Measurements from ENCODE around the gene IQGAP1. TPM values are rescaled to one million over a fixed set of nuclear protein-coding genes. Genes with fewer than 3 reads are reported as not detected.

Gene IQGAP1
- total RNA-seq (2022; extraction: Qiagen RNA extraction; ENCODE audit: low read depth), result 117 to 198 TPM (median 130 TPM) in 5 replicates

GRCh38 chr15:90387534-90388461 lies at the start of gene IQGAP1:
IQGAP1 (plus strand) TSS chr15:90388242; CDS start chr15:90388342, 100 bp downstream.

GRCh38 chr15:90352107-90352893 lies 35.7 kb upstream of the IQGAP1 start, which contains the start of gene ZNF774:
ZNF774 (plus strand) TSS chr15:90352284; CDS start chr15:90354661, 2,377 bp downstream.

GRCh38 chr15:90529371-90530249 lies 141.6 kb downstream of the IQGAP1 start, which contains the start of gene CRTC3:
CRTC3 (plus strand) TSS chr15:90529923; CDS start chr15:90530072, 149 bp downstream.

Other genes with a start within 250 kb of the IQGAP1 start
- 108 to 162 TPM (median 133 TPM) in 5 replicates for gene SEMA4B, start 186.9 kb upstream of the IQGAP1 start, total RNA-seq (2022; extraction: Qiagen RNA extraction; ENCODE audit: low read depth)
- 190 to 240 TPM (median 228 TPM) in 5 replicates for gene CIB1, start 154.3 kb upstream of the IQGAP1 start, total RNA-seq (2022; extraction: Qiagen RNA extraction; ENCODE audit: low read depth)
- gene GDPGP1, start 154.0 kb upstream of the IQGAP1 start, total RNA-seq (2022; extraction: Qiagen RNA extraction; ENCODE audit: low read depth), result 4.4 to 6.5 TPM (median 5.5 TPM) in 5 replicates
- gene TTLL13, start 138.7 kb upstream of the IQGAP1 start, total RNA-seq (2022; extraction: Qiagen RNA extraction; ENCODE audit: low read depth), result 0.27 to 0.61 TPM (median 0.39 TPM) in 4 of 5 replicates, not detected in the other
- gene NGRN, start 122.6 kb upstream of the IQGAP1 start, total RNA-seq (2022; extraction: Qiagen RNA extraction; ENCODE audit: low read depth), result 101 to 117 TPM (median 117 TPM) in 5 replicates
- gene ZNF774, start 36.0 kb upstream of the IQGAP1 start, total RNA-seq (2022; extraction: Qiagen RNA extraction; ENCODE audit: low read depth), result 0.78 to 1.5 TPM (median 1.3 TPM) in 5 replicates
- 17.8 to 25.2 TPM (median 24.0 TPM) in 5 replicates for gene CRTC3, start 141.7 kb downstream of the IQGAP1 start, total RNA-seq (2022; extraction: Qiagen RNA extraction; ENCODE audit: low read depth)

Data from A549 treated with RU486 at 1 μM for 4 hours (cell line).